Panc1 (cell line): ENCODE results near the gene MACROD1. TPM values are rescaled to one million over a fixed set of nuclear protein-coding genes. Genes with fewer than 3 reads are reported as not detected.

Experiments
- ATAC-seq: fragments of 200-7000 bp; cut with Tn5 transposase; 2 replicates; pipeline ENCODE4 v1.9.1; 2020; ENCODE audit warnings: mild to moderate bottlenecking, moderate library complexity
- BruUV-seq: library from RNA; stranded (reverse); fragments of 400-500 nt; replicated peaks from 2 replicates; lab custom pipeline; 2021; lab: Mats Ljungman, UMichigan
- CTCF ChIA-PET: fragments of 300-600 bp; sonication (Branson Sonifier 250); formaldehyde crosslinking; loops from one replicate; lab custom pipeline; 2022; ENCODE audit warnings: antibody characterized with exemption; lab: Charles Lee
- POLR2A ChIA-PET: fragments of 300-600 bp; sonication (Branson Sonifier 250); formaldehyde crosslinking; loops from one replicate; lab custom pipeline; 2022; ENCODE audit warnings: antibody characterized with exemption; lab: Charles Lee
- DNase-seq: peaks from one replicate; pipeline ENCODE4 v3.0.0-alpha.2; 2010; ENCODE audit warnings: low read depth, low spot score
- H3K27ac ChIP-seq: 2 replicates; pipeline ENCODE4 v1.5.1; 2011; ENCODE audit warnings: mild to moderate bottlenecking, low read length, inconsistent platforms
- H3K27me3 ChIP-seq: fragments of 200-500 bp; sonication (Bioruptor generic); 2 replicates; pipeline ENCODE4 v1.6.0; 2014; ENCODE audit warnings: low read length, inconsistent platforms; ENCODE audit not compliant: control insufficient read depth, insufficient read depth
- H3K36me3 ChIP-seq: fragments of 200-500 bp; sonication (Bioruptor generic); 2 replicates; pipeline ENCODE4 v1.5.1; 2014; ENCODE audit warnings: inconsistent platforms, mild to moderate bottlenecking, low read length, moderate library complexity; ENCODE audit not compliant: control insufficient read depth, insufficient read depth
- H3K4me1 ChIP-seq: 2 replicates; pipeline ENCODE4 v1.5.1; 2011; ENCODE audit warnings: inconsistent platforms, mild to moderate bottlenecking, low read length, moderate library complexity; ENCODE audit not compliant: control insufficient read depth, insufficient read depth
- H3K4me3 ChIP-seq, 2 experiments: 2 replicates each; pipeline ENCODE4 v1.5.1; 2011 to 2012; ENCODE audit warnings: low read depth in 2 of 2, low read length in 2 of 2, mild to moderate bottlenecking in 2 of 2, inconsistent platforms in 1 of 2, moderate library complexity in 1 of 2
- H3K9me3 ChIP-seq: fragments of 200-500 bp; sonication (Bioruptor generic); 2 replicates; pipeline ENCODE4 v1.5.1; 2014; ENCODE audit warnings: low read depth, mild to moderate bottlenecking, inconsistent platforms, low read length, moderate library complexity; ENCODE audit not compliant: control insufficient read depth, insufficient read depth
- CTCF ChIP-seq: fragments of 450-650 bp; IDR thresholded peaks from 2 replicates; pipeline ENCODE4 v1.5.1; 2017; ENCODE audit warnings: mild to moderate bottlenecking
- POLR2AphosphoS5 ChIP-seq: IDR thresholded peaks from 2 replicates; pipeline ENCODE4 v1.6.1; 2012; ENCODE audit warnings: mild to moderate bottlenecking, low read depth, low read length, moderate library complexity
- SIN3A ChIP-seq: IDR thresholded peaks from 2 replicates; pipeline ENCODE4 v1.6.1; 2012; ENCODE audit warnings: low read depth, mild to moderate bottlenecking, low read length, moderate library complexity, borderline replicate concordance; ENCODE audit not compliant: insufficient read depth
- TCF7L2 ChIP-seq: IDR thresholded peaks from 2 replicates; pipeline ENCODE4 v1.6.1; 2011; ENCODE audit warnings: mild to moderate bottlenecking, low read depth, low read length, inconsistent platforms
- in situ Hi-C: cut with HindIII; loops from 2 replicates; pipeline ENCODE4 v1.10.0; 2016; ENCODE audit warnings: low sequenced_read_pairs, low pct_unique_long_range_greater_than_20kb
- intact Hi-C: fragments of 100-400 bp; cut with micrococcal nuclease; formaldehyde crosslinking; loops from one replicate; pipeline ENCODE4 v1.10.0; 2022; ENCODE audit not compliant: unreplicated experiment
- total RNA-seq: library from RNA; stranded (reverse); gene quantifications from one replicate; pipeline ENCODE4 v1.2.1, GENCODE V29; 2021; ENCODE audit not compliant: unreplicated experiment
- TF ChIP-seq, protein P1 (sequence below), 2 experiments: IDR thresholded peaks; 2 replicates each; pipeline ENCODE4 v1.6.1; 2011 to 2012; ENCODE audit warnings: low read depth in 2 of 2, control low read depth in 1 of 2, low read length in 1 of 2, mild to moderate bottlenecking in 1 of 2, moderate library complexity in 1 of 2; ENCODE audit not compliant: insufficient read depth in 1 of 2

The MACROD1 gene
- total RNA-seq, 1 experiment from 2014 or later: 16.8 TPM

DNA sequence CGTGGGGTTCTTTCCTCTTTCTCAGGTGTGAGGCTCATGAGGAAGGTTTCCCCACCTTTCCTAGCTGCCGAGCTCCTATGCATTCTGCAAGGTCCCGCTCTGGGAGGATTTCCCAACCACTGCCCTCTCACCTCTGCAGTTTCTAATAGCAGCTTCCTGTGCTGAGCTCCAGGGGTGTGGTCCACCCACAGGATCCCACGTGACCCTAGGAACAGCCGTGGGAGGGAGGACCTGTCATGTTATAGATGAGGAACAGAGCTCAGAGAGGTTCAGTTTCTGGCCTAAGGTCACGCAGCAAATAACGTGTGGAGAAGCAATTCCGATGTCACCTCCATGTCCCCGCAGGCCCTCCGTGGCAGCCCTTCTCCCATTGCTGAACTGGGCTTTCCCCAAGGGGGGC, 91.7 kb downstream of the MACROD1 start:
- ATAC-seq (no peak), DNase-seq (no peak)
- no peak overlapping the region for H3K27ac ChIP-seq
- POLR2A ChIA-PET: no interaction called here
- intact Hi-C loops: no loop called here
- in situ Hi-C loops: loop anchor here (10.0 kb wide), 1 partner anchor 69 kb away; no protein-coding TSS in a partner anchor
- BruUV-seq: no TSS peak
- H3K9me3 ChIP-seq: no peaks in the 10 kb centered on the region
- H3K4me3 ChIP-seq: no peak overlapping the region
- no peaks in the 10 kb centered on the region for H3K4me1 ChIP-seq
- no peaks in the 10 kb centered on the region for H3K27me3 ChIP-seq
- CTCF ChIA-PET: no interaction called here
- TF ChIP-seq CTCF (no peak), TCF7L2 (no peak), SIN3A (no peak), POLR2AphosphoS5 (no peak)
- TF ChIP-seq, protein P1, sequence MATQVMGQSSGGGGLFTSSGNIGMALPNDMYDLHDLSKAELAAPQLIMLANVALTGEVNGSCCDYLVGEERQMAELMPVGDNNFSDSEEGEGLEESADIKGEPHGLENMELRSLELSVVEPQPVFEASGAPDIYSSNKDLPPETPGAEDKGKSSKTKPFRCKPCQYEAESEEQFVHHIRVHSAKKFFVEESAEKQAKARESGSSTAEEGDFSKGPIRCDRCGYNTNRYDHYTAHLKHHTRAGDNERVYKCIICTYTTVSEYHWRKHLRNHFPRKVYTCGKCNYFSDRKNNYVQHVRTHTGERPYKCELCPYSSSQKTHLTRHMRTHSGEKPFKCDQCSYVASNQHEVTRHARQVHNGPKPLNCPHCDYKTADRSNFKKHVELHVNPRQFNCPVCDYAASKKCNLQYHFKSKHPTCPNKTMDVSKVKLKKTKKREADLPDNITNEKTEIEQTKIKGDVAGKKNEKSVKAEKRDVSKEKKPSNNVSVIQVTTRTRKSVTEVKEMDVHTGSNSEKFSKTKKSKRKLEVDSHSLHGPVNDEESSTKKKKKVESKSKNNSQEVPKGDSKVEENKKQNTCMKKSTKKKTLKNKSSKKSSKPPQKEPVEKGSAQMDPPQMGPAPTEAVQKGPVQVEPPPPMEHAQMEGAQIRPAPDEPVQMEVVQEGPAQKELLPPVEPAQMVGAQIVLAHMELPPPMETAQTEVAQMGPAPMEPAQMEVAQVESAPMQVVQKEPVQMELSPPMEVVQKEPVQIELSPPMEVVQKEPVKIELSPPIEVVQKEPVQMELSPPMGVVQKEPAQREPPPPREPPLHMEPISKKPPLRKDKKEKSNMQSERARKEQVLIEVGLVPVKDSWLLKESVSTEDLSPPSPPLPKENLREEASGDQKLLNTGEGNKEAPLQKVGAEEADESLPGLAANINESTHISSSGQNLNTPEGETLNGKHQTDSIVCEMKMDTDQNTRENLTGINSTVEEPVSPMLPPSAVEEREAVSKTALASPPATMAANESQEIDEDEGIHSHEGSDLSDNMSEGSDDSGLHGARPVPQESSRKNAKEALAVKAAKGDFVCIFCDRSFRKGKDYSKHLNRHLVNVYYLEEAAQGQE (IDR thresholded peaks at IDR 0.05; ENCODE audit: insufficient read depth in 1 of 2, low read depth in 2 of 2, low read length in 1 of 2): no peak
- H3K36me3 ChIP-seq: no peaks in the 10 kb centered on the region

DNA sequence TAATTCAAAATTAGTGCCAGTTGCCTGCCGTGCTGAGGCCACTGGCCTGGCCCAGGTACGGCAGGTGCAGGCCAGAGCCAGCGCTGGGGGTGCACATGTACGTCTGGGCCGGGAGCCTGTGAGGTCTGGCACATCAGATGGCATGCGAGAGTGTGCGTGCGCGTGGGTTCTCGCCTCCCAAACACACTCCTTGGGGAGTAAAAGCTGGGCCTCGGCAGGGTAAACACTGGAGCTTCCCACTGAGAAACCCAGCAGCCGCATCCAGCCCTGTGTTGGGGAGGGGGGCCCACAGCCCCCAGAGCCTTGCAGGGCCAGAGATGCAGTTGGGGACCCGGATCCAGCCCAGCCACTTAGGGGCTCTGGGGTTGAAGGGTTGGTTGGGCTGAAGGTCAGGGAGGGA, 92.4 kb downstream of the MACROD1 start:
- ATAC-seq: no peak
- no peaks in the 10 kb centered on the region for H3K36me3 ChIP-seq
- no peak overlapping the region for H3K27ac ChIP-seq
- H3K4me3 ChIP-seq: no peak overlapping the region
- CTCF ChIA-PET: interaction anchor here (0.5 kb wide), 1 partner anchor 12 kb away, joined by 3 read pairs; no protein-coding TSS in a partner anchor
- in situ Hi-C loops: loop anchor here (10.0 kb wide), 1 partner anchor 69 kb away; no protein-coding TSS in a partner anchor
- no peaks in the 10 kb centered on the region for H3K9me3 ChIP-seq
- DNase-seq: no peak
- H3K27me3 ChIP-seq: no peaks in the 10 kb centered on the region
- intact Hi-C loops: no loop called here
- no peaks in the 10 kb centered on the region for H3K4me1 ChIP-seq
- POLR2A ChIA-PET: no interaction called here
- no peak for TF ChIP-seq SIN3A
- BruUV-seq: no TSS peak

- ChIA-PET CTCF (interaction anchor here (0.5 kb wide), 1 partner anchor 11 kb away, joined by 3 read pairs; no protein-coding TSS in a partner anchor), POLR2A (no interaction called here)
- Histone ChIP-seq H3K27me3 (no peaks in the 10 kb centered on the region), H3K4me3 (no peak overlapping the region), H3K27ac (no peak overlapping the region), H3K36me3 (no peaks in the 10 kb centered on the region), H3K4me1 (no peaks in the 10 kb centered on the region), H3K9me3 (no peaks in the 10 kb centered on the region)
- no TSS peak for BruUV-seq
- ATAC-seq: no peak
- no peak for DNase-seq
- in situ Hi-C loops (loop anchor here (10.0 kb wide), 1 partner anchor 68 kb away; no protein-coding TSS in a partner anchor), intact Hi-C loops (no loop called here)
- TF ChIP-seq POLR2AphosphoS5 (no peak), TCF7L2 (no peak), SIN3A (no peak), CTCF (no peak)
- TF ChIP-seq, protein P1 (IDR thresholded peaks at IDR 0.05; ENCODE audit: insufficient read depth in 1 of 2, low read depth in 2 of 2, low read length in 1 of 2): no peak
Measured at GRCh38 chr11:64072871-64073270, 93.0 kb downstream of the MACROD1 start.
